Measurements from ENCODE around the gene SLC37A1.

GRCh38 chr21:42526379-42526727 is 12.7 kb downstream of the SLC37A1 start:
- peak; percentile 5 for TF ChIP-seq CTCF (IDR thresholded peaks at IDR 0.05; ENCODE audit: low read depth, low read length, missing input control)
- TF ChIP-seq SP1 (IDR thresholded peaks at IDR 0.05), result peak; percentile 93
- TF ChIP-seq TAF1 (conservative IDR thresholded peaks at IDR 0.05), result no peak
- peak; percentile 79 for TF ChIP-seq HNF4G (IDR thresholded peaks at IDR 0.05)
- peak; percentile 69 for TF ChIP-seq YY1 (IDR thresholded peaks at IDR 0.05)

Measured in liver (tissue), 3 donors.